ENCODE measurements around the gene HOXC4. TPM values are rescaled to one million over a fixed set of nuclear protein-coding genes. Genes with fewer than 3 reads are reported as not detected.

HOXC4 gene
- polyA plus RNA-seq, 1 experiment = not detected

DNA sequence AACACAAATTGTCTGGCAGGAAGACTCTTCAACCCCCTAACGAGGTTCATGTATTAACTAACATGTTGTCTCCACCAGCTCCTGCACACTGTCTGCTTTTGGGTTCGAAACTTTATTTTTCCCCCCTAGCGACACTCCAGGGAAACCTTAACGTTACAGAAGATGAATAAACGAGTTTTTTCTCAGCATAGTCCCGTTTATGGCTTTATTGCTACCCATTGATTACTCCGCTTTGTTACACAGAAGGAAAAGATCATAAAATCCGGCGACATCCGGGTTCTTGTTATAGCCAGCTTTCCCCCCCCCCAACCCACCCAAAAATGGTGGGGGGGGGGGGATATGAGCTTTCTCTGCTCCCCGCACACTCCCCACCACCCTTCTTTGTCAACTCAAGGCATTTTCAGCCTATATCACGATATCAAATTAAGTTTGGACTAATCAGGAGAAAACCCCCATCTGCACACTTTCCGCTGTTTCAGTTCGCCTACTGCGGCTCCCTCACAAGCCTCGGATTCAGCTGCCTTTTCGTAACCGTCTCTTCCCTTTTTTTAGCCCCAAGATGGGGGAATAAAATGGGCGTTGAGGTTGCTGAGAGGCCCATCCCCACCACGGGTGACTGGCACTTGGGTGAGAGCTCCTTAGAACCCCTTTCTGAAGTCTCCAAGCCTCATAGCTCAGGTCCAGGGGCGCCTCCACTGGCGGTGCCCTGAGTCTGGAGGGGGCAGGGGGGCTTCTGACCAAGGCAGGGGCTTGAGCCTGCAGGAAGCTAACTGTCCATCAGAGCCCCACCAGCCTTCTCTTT is 26.8 kb upstream of the HOXC4 start:
- TF ChIP-seq, protein P1, sequence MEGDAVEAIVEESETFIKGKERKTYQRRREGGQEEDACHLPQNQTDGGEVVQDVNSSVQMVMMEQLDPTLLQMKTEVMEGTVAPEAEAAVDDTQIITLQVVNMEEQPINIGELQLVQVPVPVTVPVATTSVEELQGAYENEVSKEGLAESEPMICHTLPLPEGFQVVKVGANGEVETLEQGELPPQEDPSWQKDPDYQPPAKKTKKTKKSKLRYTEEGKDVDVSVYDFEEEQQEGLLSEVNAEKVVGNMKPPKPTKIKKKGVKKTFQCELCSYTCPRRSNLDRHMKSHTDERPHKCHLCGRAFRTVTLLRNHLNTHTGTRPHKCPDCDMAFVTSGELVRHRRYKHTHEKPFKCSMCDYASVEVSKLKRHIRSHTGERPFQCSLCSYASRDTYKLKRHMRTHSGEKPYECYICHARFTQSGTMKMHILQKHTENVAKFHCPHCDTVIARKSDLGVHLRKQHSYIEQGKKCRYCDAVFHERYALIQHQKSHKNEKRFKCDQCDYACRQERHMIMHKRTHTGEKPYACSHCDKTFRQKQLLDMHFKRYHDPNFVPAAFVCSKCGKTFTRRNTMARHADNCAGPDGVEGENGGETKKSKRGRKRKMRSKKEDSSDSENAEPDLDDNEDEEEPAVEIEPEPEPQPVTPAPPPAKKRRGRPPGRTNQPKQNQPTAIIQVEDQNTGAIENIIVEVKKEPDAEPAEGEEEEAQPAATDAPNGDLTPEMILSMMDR (IDR thresholded peaks at IDR 0.05; ENCODE audit: low read depth, low read length) = no peak
- Histone ChIP-seq H3K27ac (ENCODE audit: low read depth, low read length) (no peak overlapping the region), H3K9me3 (ENCODE audit: control insufficient read depth, insufficient read depth, low read length) (no peaks in the 10 kb centered on the region; the same call in 1 of the 2 replicates), H3K4me3 (ENCODE audit: low read depth, low read length) (no peak overlapping the region), H3K27me3 (ENCODE audit: control insufficient read depth, insufficient read depth, low read length) (peaks cover 93% of the 10 kb centered on the region)
- POLR2A ChIA-PET = no interaction called here
- CTCF ChIA-PET = interaction anchor here (1.1 kb wide), 1 partner anchor 174 kb away, joined by 3 read pairs; no protein-coding TSS in a partner anchor
- no peak for DNase-seq (ENCODE audit: low read depth, low spot score)

GRCh38 chr12:54027442-54027786 is 26.2 kb upstream of the HOXC4 start:
- POLR2A ChIA-PET = no interaction called here
- TF ChIP-seq, protein P1 (IDR thresholded peaks at IDR 0.05; ENCODE audit: low read depth, low read length) = no peak
- CTCF ChIA-PET = interaction anchor here (1.1 kb wide), 1 partner anchor 174 kb away, joined by 3 read pairs; no protein-coding TSS in a partner anchor
- DNase-seq (ENCODE audit: low read depth, low spot score) = no peak
- H3K9me3 ChIP-seq (ENCODE audit: control insufficient read depth, insufficient read depth, low read length) = peaks cover 3% of the 10 kb centered on the region
- peaks cover 93% of the 10 kb centered on the region for H3K27me3 ChIP-seq (ENCODE audit: control insufficient read depth, insufficient read depth, low read length)
- H3K4me3 ChIP-seq (ENCODE audit: low read depth, low read length) = no peak overlapping the region
- H3K27ac ChIP-seq (ENCODE audit: low read depth, low read length) = no peak overlapping the region

GRCh38 chr12:54028314-54029201 is 25.1 kb upstream of the HOXC4 start, which contains the start of gene HOXC6:
Gene HOXC6, plus strand, starts transcription at chr12:54028440. Its CDS starts 82 bp downstream, at chr12:54028522.
- ChIA-PET CTCF (no interaction called here), POLR2A (no interaction called here)
- TF ChIP-seq, protein P1 (IDR thresholded peaks at IDR 0.05; ENCODE audit: low read depth, low read length) = no peak
- no peak within 1 kb of the TSS for H3K4me3 ChIP-seq (ENCODE audit: low read depth, low read length)
- DNase-seq (ENCODE audit: low read depth, low spot score) = no peak
- no peak within 1 kb of the TSS for H3K27ac ChIP-seq (ENCODE audit: low read depth, low read length)
- peaks cover 94% of the 10 kb centered on the region for H3K27me3 ChIP-seq (ENCODE audit: control insufficient read depth, insufficient read depth, low read length)
- H3K9me3 ChIP-seq (ENCODE audit: control insufficient read depth, insufficient read depth, low read length) = peaks cover 14% of the 10 kb centered on the region

DNA sequence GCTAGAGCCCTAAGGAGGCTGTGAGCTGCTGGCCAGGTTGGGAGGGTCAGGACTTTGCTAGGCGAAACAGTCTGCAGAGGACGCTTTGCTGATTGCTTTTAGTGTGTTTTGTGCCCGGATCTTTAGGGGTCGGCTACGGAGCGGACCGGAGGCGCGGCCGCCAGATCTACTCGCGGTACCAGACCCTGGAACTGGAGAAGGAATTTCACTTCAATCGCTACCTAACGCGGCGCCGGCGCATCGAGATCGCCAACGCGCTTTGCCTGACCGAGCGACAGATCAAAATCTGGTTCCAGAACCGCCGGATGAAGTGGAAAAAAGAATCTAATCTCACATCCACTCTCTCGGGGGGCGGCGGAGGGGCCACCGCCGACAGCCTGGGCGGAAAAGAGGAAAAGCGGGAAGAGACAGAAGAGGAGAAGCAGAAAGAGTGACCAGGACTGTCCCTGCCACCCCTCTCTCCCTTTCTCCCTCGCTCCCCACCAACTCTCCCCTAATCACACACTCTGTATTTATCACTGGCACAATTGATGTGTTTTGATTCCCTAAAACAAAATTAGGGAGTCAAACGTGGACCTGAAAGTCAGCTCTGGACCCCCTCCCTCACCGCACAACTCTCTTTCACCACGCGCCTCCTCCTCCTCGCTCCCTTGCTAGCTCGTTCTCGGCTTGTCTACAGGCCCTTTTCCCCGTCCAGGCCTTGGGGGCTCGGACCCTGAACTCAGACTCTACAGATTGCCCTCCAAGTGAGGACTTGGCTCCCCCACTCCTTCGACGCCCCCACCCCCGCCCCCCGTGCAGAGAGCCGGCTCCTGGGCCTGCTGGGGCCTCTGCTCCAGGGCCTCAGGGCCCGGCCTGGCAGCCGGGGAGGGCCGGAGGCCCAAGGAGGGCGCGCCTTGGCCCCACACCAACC is 23.9 kb upstream of the HOXC4 start:
- H3K4me3 ChIP-seq (ENCODE audit: low read depth, low read length) = no peak overlapping the region
- peaks cover 94% of the 10 kb centered on the region for H3K27me3 ChIP-seq (ENCODE audit: control insufficient read depth, insufficient read depth, low read length)
- POLR2A ChIA-PET = no interaction called here
- peaks cover 21% of the 10 kb centered on the region for H3K9me3 ChIP-seq (ENCODE audit: control insufficient read depth, insufficient read depth, low read length)
- CTCF ChIA-PET = no interaction called here
- TF ChIP-seq, protein P1 (IDR thresholded peaks at IDR 0.05; ENCODE audit: low read depth, low read length) = no peak
- no peak overlapping the region for H3K27ac ChIP-seq (ENCODE audit: low read depth, low read length)
- no peak for DNase-seq (ENCODE audit: low read depth, low spot score)
